Measurements from ENCODE around the gene HK1.

The HK1 gene

DNA sequence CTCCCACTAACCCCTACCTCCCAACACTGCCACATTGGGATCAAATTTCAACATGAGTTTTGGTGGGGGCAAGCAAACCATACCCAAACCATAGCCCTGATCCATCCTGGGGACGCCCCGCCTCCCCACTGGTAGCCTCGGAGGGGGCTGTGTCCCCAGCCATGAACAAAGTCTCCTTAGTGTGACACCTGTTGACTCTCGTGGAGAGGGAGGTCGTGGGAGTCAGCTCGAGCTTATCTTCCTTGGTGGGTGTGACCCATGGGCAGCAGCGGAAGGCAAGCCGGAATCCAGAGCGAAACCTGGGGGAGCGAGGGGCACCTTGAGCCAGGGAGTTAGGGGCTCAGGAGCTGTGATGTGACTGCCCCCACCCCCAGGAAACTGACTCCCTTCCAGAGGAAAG, 126.5 kb downstream of the HK1 start:
- no peak for ATAC-seq
- TF ChIP-seq, protein P1, sequence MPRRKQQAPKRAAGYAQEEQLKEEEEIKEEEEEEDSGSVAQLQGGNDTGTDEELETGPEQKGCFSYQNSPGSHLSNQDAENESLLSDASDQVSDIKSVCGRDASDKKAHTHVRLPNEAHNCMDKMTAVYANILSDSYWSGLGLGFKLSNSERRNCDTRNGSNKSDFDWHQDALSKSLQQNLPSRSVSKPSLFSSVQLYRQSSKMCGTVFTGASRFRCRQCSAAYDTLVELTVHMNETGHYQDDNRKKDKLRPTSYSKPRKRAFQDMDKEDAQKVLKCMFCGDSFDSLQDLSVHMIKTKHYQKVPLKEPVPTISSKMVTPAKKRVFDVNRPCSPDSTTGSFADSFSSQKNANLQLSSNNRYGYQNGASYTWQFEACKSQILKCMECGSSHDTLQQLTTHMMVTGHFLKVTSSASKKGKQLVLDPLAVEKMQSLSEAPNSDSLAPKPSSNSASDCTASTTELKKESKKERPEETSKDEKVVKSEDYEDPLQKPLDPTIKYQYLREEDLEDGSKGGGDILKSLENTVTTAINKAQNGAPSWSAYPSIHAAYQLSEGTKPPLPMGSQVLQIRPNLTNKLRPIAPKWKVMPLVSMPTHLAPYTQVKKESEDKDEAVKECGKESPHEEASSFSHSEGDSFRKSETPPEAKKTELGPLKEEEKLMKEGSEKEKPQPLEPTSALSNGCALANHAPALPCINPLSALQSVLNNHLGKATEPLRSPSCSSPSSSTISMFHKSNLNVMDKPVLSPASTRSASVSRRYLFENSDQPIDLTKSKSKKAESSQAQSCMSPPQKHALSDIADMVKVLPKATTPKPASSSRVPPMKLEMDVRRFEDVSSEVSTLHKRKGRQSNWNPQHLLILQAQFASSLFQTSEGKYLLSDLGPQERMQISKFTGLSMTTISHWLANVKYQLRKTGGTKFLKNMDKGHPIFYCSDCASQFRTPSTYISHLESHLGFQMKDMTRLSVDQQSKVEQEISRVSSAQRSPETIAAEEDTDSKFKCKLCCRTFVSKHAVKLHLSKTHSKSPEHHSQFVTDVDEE (CRISPR knock-in tag; IDR thresholded peaks at IDR 0.05): no peak
- TF ChIP-seq SNAI2 (CRISPR knock-in tag; IDR thresholded peaks at IDR 0.05): no peak

DNA sequence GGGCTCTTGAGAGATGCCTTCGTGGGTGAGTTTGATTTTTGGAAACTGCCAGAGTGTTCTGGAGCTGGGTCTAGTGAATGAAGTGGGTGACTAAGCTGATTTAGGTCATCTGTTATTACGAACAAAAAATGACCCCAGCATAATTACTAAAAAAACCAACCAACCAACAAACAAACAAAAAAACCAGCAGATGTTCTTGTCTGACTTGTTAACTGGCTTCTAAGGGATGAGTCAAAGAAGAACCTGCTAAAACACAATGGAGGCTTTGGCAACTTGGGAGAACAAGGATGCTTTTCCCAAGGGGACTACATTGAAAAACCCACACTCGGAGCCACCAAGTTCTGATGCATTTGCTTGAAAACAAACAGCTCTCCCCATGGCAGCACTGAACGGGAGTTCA, 126.9 kb downstream of the HK1 start:
- TF ChIP-seq PPARA (CRISPR knock-in tag; IDR thresholded peaks at IDR 0.05; ENCODE audit: borderline replicate concordance) (no peak), ZFP30 (CRISPR knock-in tag; IDR thresholded peaks at IDR 0.05) (no peak), ARNTL (CRISPR knock-in tag; IDR thresholded peaks at IDR 0.05; ENCODE audit: borderline replicate concordance, low read depth) (no peak), RARB (CRISPR knock-in tag; IDR thresholded peaks at IDR 0.05) (no peak), ZNF565 (CRISPR knock-in tag; conservative IDR thresholded peaks at IDR 0.05; ENCODE audit: low read depth) (no peak)
- TF ChIP-seq, protein P2, sequence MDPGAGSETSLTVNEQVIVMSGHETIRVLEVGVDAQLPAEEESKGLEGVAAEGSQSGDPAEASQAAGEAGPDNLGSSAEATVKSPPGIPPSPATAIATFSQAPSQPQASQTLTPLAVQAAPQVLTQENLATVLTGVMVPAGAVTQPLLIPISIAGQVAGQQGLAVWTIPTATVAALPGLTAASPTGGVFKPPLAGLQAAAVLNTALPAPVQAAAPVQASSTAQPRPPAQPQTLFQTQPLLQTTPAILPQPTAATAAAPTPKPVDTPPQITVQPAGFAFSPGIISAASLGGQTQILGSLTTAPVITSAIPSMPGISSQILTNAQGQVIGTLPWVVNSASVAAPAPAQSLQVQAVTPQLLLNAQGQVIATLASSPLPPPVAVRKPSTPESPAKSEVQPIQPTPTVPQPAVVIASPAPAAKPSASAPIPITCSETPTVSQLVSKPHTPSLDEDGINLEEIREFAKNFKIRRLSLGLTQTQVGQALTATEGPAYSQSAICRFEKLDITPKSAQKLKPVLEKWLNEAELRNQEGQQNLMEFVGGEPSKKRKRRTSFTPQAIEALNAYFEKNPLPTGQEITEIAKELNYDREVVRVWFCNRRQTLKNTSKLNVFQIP (CRISPR knock-in tag; IDR thresholded peaks at IDR 0.05; ENCODE audit: borderline replicate concordance, low read depth): no peak
- TF ChIP-seq, protein P3, sequence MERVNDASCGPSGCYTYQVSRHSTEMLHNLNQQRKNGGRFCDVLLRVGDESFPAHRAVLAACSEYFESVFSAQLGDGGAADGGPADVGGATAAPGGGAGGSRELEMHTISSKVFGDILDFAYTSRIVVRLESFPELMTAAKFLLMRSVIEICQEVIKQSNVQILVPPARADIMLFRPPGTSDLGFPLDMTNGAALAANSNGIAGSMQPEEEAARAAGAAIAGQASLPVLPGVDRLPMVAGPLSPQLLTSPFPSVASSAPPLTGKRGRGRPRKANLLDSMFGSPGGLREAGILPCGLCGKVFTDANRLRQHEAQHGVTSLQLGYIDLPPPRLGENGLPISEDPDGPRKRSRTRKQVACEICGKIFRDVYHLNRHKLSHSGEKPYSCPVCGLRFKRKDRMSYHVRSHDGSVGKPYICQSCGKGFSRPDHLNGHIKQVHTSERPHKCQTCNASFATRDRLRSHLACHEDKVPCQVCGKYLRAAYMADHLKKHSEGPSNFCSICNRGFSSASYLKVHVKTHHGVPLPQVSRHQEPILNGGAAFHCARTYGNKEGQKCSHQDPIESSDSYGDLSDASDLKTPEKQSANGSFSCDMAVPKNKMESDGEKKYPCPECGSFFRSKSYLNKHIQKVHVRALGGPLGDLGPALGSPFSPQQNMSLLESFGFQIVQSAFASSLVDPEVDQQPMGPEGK (CRISPR knock-in tag; IDR thresholded peaks at IDR 0.05; ENCODE audit: borderline replicate concordance): no peak
- TF ChIP-seq, protein P4, sequence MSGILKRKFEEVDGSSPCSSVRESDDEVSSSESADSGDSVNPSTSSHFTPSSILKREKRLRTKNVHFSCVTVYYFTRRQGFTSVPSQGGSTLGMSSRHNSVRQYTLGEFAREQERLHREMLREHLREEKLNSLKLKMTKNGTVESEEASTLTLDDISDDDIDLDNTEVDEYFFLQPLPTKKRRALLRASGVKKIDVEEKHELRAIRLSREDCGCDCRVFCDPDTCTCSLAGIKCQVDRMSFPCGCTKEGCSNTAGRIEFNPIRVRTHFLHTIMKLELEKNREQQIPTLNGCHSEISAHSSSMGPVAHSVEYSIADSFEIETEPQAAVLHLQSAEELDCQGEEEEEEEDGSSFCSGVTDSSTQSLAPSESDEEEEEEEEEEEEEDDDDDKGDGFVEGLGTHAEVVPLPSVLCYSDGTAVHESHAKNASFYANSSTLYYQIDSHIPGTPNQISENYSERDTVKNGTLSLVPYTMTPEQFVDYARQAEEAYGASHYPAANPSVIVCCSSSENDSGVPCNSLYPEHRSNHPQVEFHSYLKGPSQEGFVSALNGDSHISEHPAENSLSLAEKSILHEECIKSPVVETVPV (CRISPR knock-in tag; IDR thresholded peaks at IDR 0.05): no peak
- ATAC-seq: no peak

DNA sequence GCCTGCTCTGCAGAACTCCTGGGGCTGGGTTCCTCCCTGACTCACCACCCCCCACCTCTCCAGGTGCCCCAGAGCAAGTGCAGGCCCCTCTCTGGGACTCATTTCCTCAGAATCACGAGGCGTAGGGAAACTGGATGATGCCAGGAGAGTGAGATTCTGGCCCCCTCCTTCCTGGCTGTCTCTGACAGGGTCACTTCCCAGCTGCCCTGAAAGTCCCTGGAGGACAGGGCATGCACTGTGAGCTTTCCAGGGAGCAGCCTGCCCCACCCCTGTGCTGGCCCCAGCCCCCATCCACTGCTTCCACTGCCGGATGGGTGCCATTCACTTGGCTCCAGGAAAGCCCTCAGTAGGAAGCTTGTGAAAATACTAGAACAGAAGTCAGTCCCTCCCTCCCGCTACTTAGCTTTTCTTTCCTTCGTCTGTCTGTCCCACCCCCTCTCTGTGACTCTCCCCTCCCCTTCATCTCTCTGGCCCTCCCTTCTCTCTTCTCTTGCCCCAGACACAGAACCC, 128.1 kb downstream of the HK1 start:
- ATAC-seq: no peak
- TF ChIP-seq, protein P5, sequence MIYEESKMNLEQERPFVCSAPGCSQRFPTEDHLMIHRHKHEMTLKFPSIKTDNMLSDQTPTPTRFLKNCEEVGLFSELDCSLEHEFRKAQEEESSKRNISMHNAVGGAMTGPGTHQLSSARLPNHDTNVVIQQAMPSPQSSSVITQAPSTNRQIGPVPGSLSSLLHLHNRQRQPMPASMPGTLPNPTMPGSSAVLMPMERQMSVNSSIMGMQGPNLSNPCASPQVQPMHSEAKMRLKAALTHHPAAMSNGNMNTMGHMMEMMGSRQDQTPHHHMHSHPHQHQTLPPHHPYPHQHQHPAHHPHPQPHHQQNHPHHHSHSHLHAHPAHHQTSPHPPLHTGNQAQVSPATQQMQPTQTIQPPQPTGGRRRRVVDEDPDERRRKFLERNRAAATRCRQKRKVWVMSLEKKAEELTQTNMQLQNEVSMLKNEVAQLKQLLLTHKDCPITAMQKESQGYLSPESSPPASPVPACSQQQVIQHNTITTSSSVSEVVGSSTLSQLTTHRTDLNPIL (CRISPR knock-in tag; IDR thresholded peaks at IDR 0.05; ENCODE audit: low read depth): no peak
- no peak for TF ChIP-seq CSDC2 (CRISPR knock-in tag; IDR thresholded peaks at IDR 0.05)

DNA sequence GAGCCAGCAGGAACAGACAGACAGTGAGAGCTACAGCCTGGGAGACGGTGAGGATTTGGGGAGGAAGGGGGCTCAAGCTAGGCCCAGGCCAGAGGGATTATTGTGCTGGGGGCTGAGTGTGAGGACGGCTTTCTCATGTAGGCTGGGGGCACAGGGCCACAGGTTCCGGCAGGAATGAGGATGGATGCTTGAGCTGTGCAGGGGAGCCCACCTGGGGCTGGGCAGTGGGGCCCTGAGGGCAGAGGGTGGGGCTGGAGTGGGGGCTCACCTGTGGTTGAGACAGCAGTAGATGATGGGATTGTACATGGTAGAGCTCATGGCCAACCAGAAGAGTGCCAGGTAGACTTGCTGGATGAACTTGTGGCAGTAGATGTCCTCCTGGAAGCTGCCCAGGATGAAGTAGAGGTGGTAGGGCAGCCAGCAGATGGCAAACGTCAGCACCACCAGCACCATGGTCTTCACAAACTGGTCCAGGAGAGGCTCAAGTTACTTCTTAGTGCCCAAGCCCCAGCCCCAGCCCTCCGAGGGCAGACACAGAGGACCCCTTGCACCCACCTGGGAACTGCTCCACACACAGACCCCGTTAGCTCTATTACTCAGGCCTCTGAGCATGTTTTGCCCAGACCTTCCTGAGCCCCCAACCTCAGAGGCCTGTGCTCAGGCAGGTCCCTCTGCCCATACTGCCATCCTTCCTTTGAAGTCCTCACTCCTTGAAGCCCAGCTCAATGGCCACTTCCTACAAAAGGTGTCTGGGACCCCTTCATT, 128.7 kb downstream of the HK1 start:
- TF ChIP-seq ESRRG (CRISPR knock-in tag; IDR thresholded peaks at IDR 0.05) (no peak), ZNF70 (CRISPR knock-in tag; IDR thresholded peaks at IDR 0.05) (no peak), ZFP3 (CRISPR knock-in tag; IDR thresholded peaks at IDR 0.05) (no peak), ZNF8 (CRISPR knock-in tag; IDR thresholded peaks at IDR 0.05) (no peak), TCF4 (CRISPR knock-in tag; IDR thresholded peaks at IDR 0.05; ENCODE audit: borderline replicate concordance) (no peak), CSDC2 (CRISPR knock-in tag; IDR thresholded peaks at IDR 0.05) (no peak), BACH2 (CRISPR knock-in tag; IDR thresholded peaks at IDR 0.05; ENCODE audit: borderline replicate concordance) (no peak), ZNF565 (CRISPR knock-in tag; conservative IDR thresholded peaks at IDR 0.05; ENCODE audit: low read depth) (no peak), ZFP30 (CRISPR knock-in tag; IDR thresholded peaks at IDR 0.05) (no peak), OSR1 (CRISPR knock-in tag; IDR thresholded peaks at IDR 0.05) (no peak)
- TF ChIP-seq, protein P4 (CRISPR knock-in tag; IDR thresholded peaks at IDR 0.05): no peak
- ATAC-seq: no peak
